ENCODE measurements around the gene SLC17A8. TPM values are rescaled to one million over a fixed set of nuclear protein-coding genes. Genes with fewer than 3 reads are reported as not detected.
"Not testable (repeated sequence)": the region's sequence is repeated elsewhere in the genome, so short reads cannot be mapped to it uniquely, and the experiment has no call there.

The SLC17A8 gene
- total and polyA plus RNA-seq, 4 donors: 0.08 to 3.9 (median 0.24) TPM

- Histone ChIP-seq H3K9me3 (ENCODE audit: control insufficient read depth in 4 of 4, low read length in 3 of 4) (peaks cover 0 to 3% (median under 1%) of the 10 kb centered on the region in 4 donors), H3K4me1 (ENCODE audit: control insufficient read depth in 4 of 4, insufficient read depth in 4 of 4, low read length in 3 of 4) (no peaks in the 10 kb centered on the region), H3K27me3 (ENCODE audit: control insufficient read depth in 4 of 4, insufficient read depth in 4 of 4, low read length in 3 of 4) (no peaks in the 10 kb centered on the region), H3K36me3 (ENCODE audit: control insufficient read depth in 4 of 4, insufficient read depth in 3 of 4, low read depth in 1 of 4, low read length in 3 of 4) (no peaks in the 10 kb centered on the region), H3K27ac (ENCODE audit: low read depth in 1 of 2, low read length in 2 of 2) (no peak overlapping the region), H3K4me3 (ENCODE audit: low read depth in 1 of 3, low read length in 3 of 3) (no peak overlapping the region), H3K9ac (ENCODE audit: low read depth in 1 of 2, low read length in 2 of 2) (no peak overlapping the region)
- 48% methylated on average over 1 of the region's 1 CpG for WGBS
- TF ChIP-seq NR2F2 (IDR thresholded peaks at IDR 0.05) (no peak), FOXA2 (IDR thresholded peaks at IDR 0.05) (no peak), HNF4G (IDR thresholded peaks at IDR 0.05) (no peak), FOXA1 (IDR thresholded peaks at IDR 0.05) (no peak), CTCF (IDR thresholded peaks at IDR 0.05; ENCODE audit: low read depth, low read length, missing input control) (no peak), EGR1 (IDR thresholded peaks at IDR 0.05; ENCODE audit: low read depth in 2 of 2) (no peak)
- no peak for DNase-seq (ENCODE audit: low spot score)
These were observed 69.3 kb downstream of the SLC17A8 start for GRCh38 chr12:100426145-100426544.

- no peaks in the 10 kb centered on the region for H3K27me3 ChIP-seq (ENCODE audit: control insufficient read depth in 4 of 4, insufficient read depth in 4 of 4, low read length in 3 of 4)
- H3K9me3 ChIP-seq (ENCODE audit: control insufficient read depth in 4 of 4, low read length in 3 of 4): peaks cover 0 to 3% (median under 1%) of the 10 kb centered on the region in 4 donors
- no peak for TF ChIP-seq HNF4A (conservative IDR thresholded peaks at IDR 0.05)
- no peak for TF ChIP-seq RAD21 (IDR thresholded peaks at IDR 0.05)
- H3K27ac ChIP-seq (ENCODE audit: low read depth in 1 of 2, low read length in 2 of 2): no peak overlapping the region
- no peaks in the 10 kb centered on the region for H3K36me3 ChIP-seq (ENCODE audit: control insufficient read depth in 4 of 4, insufficient read depth in 3 of 4, low read depth in 1 of 4, low read length in 3 of 4)
- 90% methylated on average over 3 of the region's 3 CpGs for WGBS
- H3K9ac ChIP-seq (ENCODE audit: low read depth in 1 of 2, low read length in 2 of 2): no peak overlapping the region
- no peak for DNase-seq (ENCODE audit: low spot score)
- no peak overlapping the region for H3K4me3 ChIP-seq (ENCODE audit: low read depth in 1 of 3, low read length in 3 of 3)
- no peaks in the 10 kb centered on the region for H3K4me1 ChIP-seq (ENCODE audit: control insufficient read depth in 4 of 4, insufficient read depth in 4 of 4, low read length in 3 of 4)
These were observed 70.2 kb downstream of the SLC17A8 start for GRCh38 chr12:100427078-100427477.

- H3K4me1 ChIP-seq (ENCODE audit: control insufficient read depth in 4 of 4, insufficient read depth in 4 of 4, low read length in 3 of 4); H3K27me3 ChIP-seq (ENCODE audit: control insufficient read depth in 4 of 4, insufficient read depth in 4 of 4, low read length in 3 of 4); H3K4me3 ChIP-seq (ENCODE audit: low read depth in 1 of 3, low read length in 3 of 3); DNase-seq (ENCODE audit: low spot score); H3K27ac ChIP-seq (ENCODE audit: low read depth in 1 of 2, low read length in 2 of 2); H3K9me3 ChIP-seq (ENCODE audit: control insufficient read depth in 4 of 4, low read length in 3 of 4); H3K36me3 ChIP-seq (ENCODE audit: control insufficient read depth in 4 of 4, insufficient read depth in 3 of 4, low read depth in 1 of 4, low read length in 3 of 4); H3K9ac ChIP-seq (ENCODE audit: low read depth in 1 of 2, low read length in 2 of 2): not testable (repeated sequence)
- 98% methylated on average over 32 of the region's 32 CpGs for WGBS
These were observed 73.4 kb downstream of the SLC17A8 start for GRCh38 chr12:100430251-100430650.

- peaks cover 4 to 33% (median 24%) of the 10 kb centered on the region in 4 donors for H3K4me1 ChIP-seq (ENCODE audit: control insufficient read depth in 4 of 4, insufficient read depth in 4 of 4, low read length in 3 of 4)
- no peaks in the 10 kb centered on the region for H3K9me3 ChIP-seq (ENCODE audit: control insufficient read depth in 4 of 4, low read length in 3 of 4)
- no peak overlapping the region for H3K9ac ChIP-seq (ENCODE audit: low read depth in 1 of 2, low read length in 2 of 2)
- DNase-seq (ENCODE audit: low spot score): no peak
- no peaks in the 10 kb centered on the region for H3K27me3 ChIP-seq (ENCODE audit: control insufficient read depth in 4 of 4, insufficient read depth in 4 of 4, low read length in 3 of 4)
- WGBS: 70% methylated on average over 2 of the region's 2 CpGs
- H3K27ac ChIP-seq (ENCODE audit: low read depth in 1 of 2, low read length in 2 of 2): no peak overlapping the region
- H3K4me3 ChIP-seq (ENCODE audit: low read depth in 1 of 3, low read length in 3 of 3): no peak overlapping the region
- no peaks in the 10 kb centered on the region for H3K36me3 ChIP-seq (ENCODE audit: control insufficient read depth in 4 of 4, insufficient read depth in 3 of 4, low read depth in 1 of 4, low read length in 3 of 4)
- TF ChIP-seq HNF4A (conservative IDR thresholded peaks at IDR 0.05): no peak
- no peak for TF ChIP-seq SP1 (IDR thresholded peaks at IDR 0.05)
- no peak for TF ChIP-seq MAX (IDR thresholded peaks at IDR 0.05)
- no peak for TF ChIP-seq REST (IDR thresholded peaks at IDR 0.05)
- TF ChIP-seq FOXA2 (IDR thresholded peaks at IDR 0.05): no peak
- no peak for TF ChIP-seq NR2F2 (IDR thresholded peaks at IDR 0.05)
- no peak for TF ChIP-seq YY1 (IDR thresholded peaks at IDR 0.05)
- no peak for TF ChIP-seq RXRA (IDR thresholded peaks at IDR 0.05)
- TF ChIP-seq GABPA (IDR thresholded peaks at IDR 0.05 in 1 of 2, conservative IDR thresholded peaks at IDR 0.05 in 1 of 2): no peak
- no peak for TF ChIP-seq JUND (IDR thresholded peaks at IDR 0.05)
- no peak for TF ChIP-seq EGR1 (IDR thresholded peaks at IDR 0.05; ENCODE audit: low read depth in 2 of 2)
- no peak for TF ChIP-seq ATF3 (IDR thresholded peaks at IDR 0.05)
- TF ChIP-seq TAF1 (conservative IDR thresholded peaks at IDR 0.05): no peak
- TF ChIP-seq RAD21 (IDR thresholded peaks at IDR 0.05): no peak
- TF ChIP-seq ZBTB33 (IDR thresholded peaks at IDR 0.05): no peak
These were observed 76.8 kb downstream of the SLC17A8 start for GRCh38 chr12:100433701-100434100.

All from liver (tissue), 9 donors.